Neural cell (in vitro differentiated cells): ENCODE results near the gene KRTAP2-1. TPM values are rescaled to one million over a fixed set of nuclear protein-coding genes. Genes with fewer than 3 reads are reported as not detected.

ENCODE experiments used
- H2AFZ ChIP-seq: fragments of 200-600, 300-800 bp; sonication (generic), shearing (Covaris generic); 2 replicates; pipeline ENCODE4 v1.6.0; 2014; ENCODE audit warnings: low read depth, mild to moderate bottlenecking, antibody characterized with exemption, low read length, moderate library complexity
- H3F3A ChIP-seq: fragments of 200-600 bp; shearing (Covaris generic); 2 replicates; pipeline ENCODE4 v1.6.1; 2016; ENCODE audit warnings: mild to moderate bottlenecking, moderate library complexity, mixed read lengths, antibody characterized with exemption, low read length; ENCODE audit not compliant: insufficient read depth, poor library complexity, severe bottlenecking
- H3K27ac ChIP-seq: fragments of 200-600, 300-800 bp; sonication (generic), shearing (Covaris generic); 2 replicates; pipeline ENCODE4 v1.5.1; 2014; ENCODE audit warnings: mild to moderate bottlenecking, low read length, moderate library complexity
- H3K27me3 ChIP-seq: fragments of 300-800, 200-600 bp; sonication (generic), shearing (Covaris generic); 2 replicates; pipeline ENCODE4 v1.6.0; 2014; ENCODE audit warnings: mild to moderate bottlenecking, low read depth, low read length, moderate library complexity; ENCODE audit not compliant: insufficient read depth
- H3K36me3 ChIP-seq: fragments of 300-800, 200-600 bp; sonication (generic), shearing (Covaris generic); 2 replicates; pipeline ENCODE4 v1.5.1; 2014; ENCODE audit warnings: mild to moderate bottlenecking, antibody characterized with exemption, low read length, moderate library complexity; ENCODE audit not compliant: insufficient read depth
- H3K4me2 ChIP-seq: fragments of 300-800, 200-600 bp; sonication (generic), shearing (Covaris generic); 2 replicates; pipeline ENCODE4 v1.6.0; 2014; ENCODE audit warnings: mild to moderate bottlenecking, low read length
- H3K4me3 ChIP-seq: fragments of 300-800, 200-600 bp; sonication (generic), shearing (Covaris generic); 2 replicates; pipeline ENCODE4 v1.5.1; 2014; ENCODE audit warnings: mild to moderate bottlenecking, low read length, moderate library complexity
- H3K79me2 ChIP-seq: fragments of 200-600 bp; shearing (Covaris generic); replicated peaks from 2 replicates; pipeline ENCODE4 v1.6.0; 2014; ENCODE audit warnings: mild to moderate bottlenecking, low read length, moderate library complexity; ENCODE audit not compliant: insufficient read depth
- H3K9ac ChIP-seq: fragments of 300-800, 200-600 bp; sonication (generic), shearing (Covaris generic); 2 replicates; pipeline ENCODE4 v1.6.1; 2016; ENCODE audit warnings: mild to moderate bottlenecking, low read length, mixed read lengths
- H3K9me2 ChIP-seq: fragments of 200-600 bp; shearing (Covaris generic); 2 replicates; pipeline ENCODE4 v1.6.1; 2016; ENCODE audit warnings: mild to moderate bottlenecking, low read length, mixed read lengths; ENCODE audit not compliant: insufficient read depth
- H3K9me3 ChIP-seq: fragments of 200-600, 300-800 bp; sonication (generic), shearing (Covaris generic); 2 replicates; pipeline ENCODE4 v1.6.1; 2016; ENCODE audit warnings: mild to moderate bottlenecking, mixed run types, low read length, moderate library complexity, mixed read lengths
- H4K20me1 ChIP-seq: fragments of 200-600 bp; shearing (Covaris generic); 2 replicates; pipeline ENCODE4 v1.6.1; 2016; ENCODE audit warnings: mild to moderate bottlenecking, mixed run types; ENCODE audit not compliant: insufficient read depth
- CTCF ChIP-seq: fragments of 450-650 bp; IDR thresholded peaks from 2 replicates; pipeline ENCODE4 v1.5.1; 2014; ENCODE audit warnings: antibody characterized with exemption, mild to moderate bottlenecking, moderate library complexity; ENCODE audit not compliant: poor library complexity, severe bottlenecking
- EP300 ChIP-seq: fragments of 450-650 bp; conservative IDR thresholded peaks from 2 replicates; pipeline ENCODE4 v1.6.1; 2014; ENCODE audit warnings: antibody characterized with exemption, mild to moderate bottlenecking, moderate library complexity; ENCODE audit not compliant: poor library complexity, severe bottlenecking
- EZH2 ChIP-seq: fragments of 200-600, 300-800 bp; shearing (Covaris generic), sonication (generic); IDR thresholded peaks from 2 replicates; pipeline ENCODE4 v1.6.1; 2014; ENCODE audit warnings: antibody characterized with exemption, low read length, borderline replicate concordance, mild to moderate bottlenecking; ENCODE audit not compliant: insufficient read depth, poor library complexity, severe bottlenecking
- MXI1 ChIP-seq: fragments of 450-650 bp; conservative IDR thresholded peaks from 2 replicates; pipeline ENCODE4 v1.6.1; 2014; ENCODE audit warnings: antibody characterized with exemption, mild to moderate bottlenecking; ENCODE audit not compliant: poor library complexity, severe bottlenecking
- POLR2AphosphoS5 ChIP-seq: IDR thresholded peaks from 2 replicates; pipeline ENCODE4 v1.6.1; 2012
- RAD21 ChIP-seq: fragments of 450-650 bp; conservative IDR thresholded peaks from 2 replicates; pipeline ENCODE4 v1.6.1; 2014; ENCODE audit warnings: antibody characterized with exemption, mild to moderate bottlenecking, moderate library complexity
- REST ChIP-seq: IDR thresholded peaks from 2 replicates; pipeline ENCODE4 v1.6.1; 2012; ENCODE audit warnings: borderline replicate concordance
- SMC3 ChIP-seq: fragments of 450-650 bp; conservative IDR thresholded peaks from 2 replicates; pipeline ENCODE4 v1.6.1; 2014; ENCODE audit warnings: antibody characterized with exemption, mild to moderate bottlenecking, moderate library complexity; ENCODE audit not compliant: poor library complexity
- TAF1 ChIP-seq: IDR thresholded peaks from 2 replicates; pipeline ENCODE4 v1.6.1; 2012; ENCODE audit warnings: low read depth
- polyA plus RNA-seq: library from polyadenylated mRNA; depleted of rRNA; stranded (reverse); fragments of >200 nt; gene quantifications from 2 replicates; pipeline ENCODE4 v1.2.3, GENCODE V29; 2014

KRTAP2-1 gene
- polyA plus RNA-seq, 1 donor from 2014 or later, result not detected

- no peak for TF ChIP-seq MXI1
- no peak for TF ChIP-seq CTCF
- no peak for TF ChIP-seq EP300
- no peak for TF ChIP-seq REST
- no peak for TF ChIP-seq EZH2
- H3F3A ChIP-seq, result no peaks in the 10 kb centered on the region
- H3K9me2 ChIP-seq, result no peaks in the 10 kb centered on the region
- no peaks in the 10 kb centered on the region for H3K79me2 ChIP-seq
- no peaks in the 10 kb centered on the region for H3K36me3 ChIP-seq
- H3K9me3 ChIP-seq, result no peaks in the 10 kb centered on the region
- no peak overlapping the region for H3K4me2 ChIP-seq
- no peak overlapping the region for H3K9ac ChIP-seq
- no peak overlapping the region for H3K27ac ChIP-seq
- H3K27me3 ChIP-seq, result no peaks in the 10 kb centered on the region
- H3K4me3 ChIP-seq, result no peak overlapping the region
- no peak overlapping the region for H2AFZ ChIP-seq
- no peaks in the 10 kb centered on the region for H4K20me1 ChIP-seq
Observed at GRCh38 chr17:41018541-41018940, 28.6 kb downstream of the KRTAP2-1 start.

GRCh38 chr17:41016578-41017215 is 30.4 kb downstream of the KRTAP2-1 start:
- Histone ChIP-seq H3F3A (no peaks in the 10 kb centered on the region), H3K27me3 (no peaks in the 10 kb centered on the region), H3K9me3 (no peaks in the 10 kb centered on the region), H3K27ac (no peak overlapping the region), H3K79me2 (no peaks in the 10 kb centered on the region), H3K4me3 (no peak overlapping the region), H4K20me1 (no peaks in the 10 kb centered on the region), H2AFZ (no peak overlapping the region), H3K36me3 (no peaks in the 10 kb centered on the region), H3K4me2 (no peak overlapping the region), H3K9me2 (no peaks in the 10 kb centered on the region), H3K9ac (no peak overlapping the region)
- no peak for TF ChIP-seq TAF1
- no peak for TF ChIP-seq EP300
- TF ChIP-seq REST, result no peak
- no peak for TF ChIP-seq CTCF
- TF ChIP-seq POLR2AphosphoS5, result no peak
- no peak for TF ChIP-seq EZH2
- no peak for TF ChIP-seq SMC3
- TF ChIP-seq MXI1, result no peak
- TF ChIP-seq RAD21, result no peak
